Erythroblast (primary cell): ENCODE data around the gene GNG13.

Experiments used
- DNase-seq, 2 experiments: peaks; one replicate each; lab custom pipeline; 2025; lab: John Stamatoyannopoulos, UW
- GATA1 ChIP-seq: IDR thresholded peaks from 2 replicates; pipeline ENCODE4 v1.6.1; 2011; ENCODE audit warnings: low read depth, mild to moderate bottlenecking, control low read depth, low read length, moderate library complexity
- POLR2A ChIP-seq: IDR thresholded peaks from 2 replicates; pipeline ENCODE4 v1.6.1; 2011; ENCODE audit warnings: mild to moderate bottlenecking, low read length

Gene GNG13

GRCh38 chr16:752007-752312 lies 48.6 kb downstream of the GNG13 start:
- DNase-seq, result no peak
- TF ChIP-seq GATA1 (no peak), POLR2A (no peak)

GRCh38 chr16:751152-752006 lies 49.2 kb downstream of the GNG13 start:
- DNase-seq, result no peak
- TF ChIP-seq POLR2A (no peak), GATA1 (no peak)

GRCh38 chr16:750485-750884 lies 50.0 kb downstream of the GNG13 start:
- no peak for DNase-seq
- TF ChIP-seq GATA1, result no peak
- no peak for TF ChIP-seq POLR2A

- no peak for TF ChIP-seq POLR2A
- TF ChIP-seq GATA1, result no peak
- no peak for DNase-seq
These were observed 51.5 kb downstream of the GNG13 start for GRCh38 chr16:749010-749409.
